Measurements from ENCODE around the gene PROZ.
"Not testable (repeated sequence)": the region's sequence is repeated elsewhere in the genome, so short reads cannot be mapped to it uniquely, and the experiment has no call there.

Gene PROZ

DNA sequence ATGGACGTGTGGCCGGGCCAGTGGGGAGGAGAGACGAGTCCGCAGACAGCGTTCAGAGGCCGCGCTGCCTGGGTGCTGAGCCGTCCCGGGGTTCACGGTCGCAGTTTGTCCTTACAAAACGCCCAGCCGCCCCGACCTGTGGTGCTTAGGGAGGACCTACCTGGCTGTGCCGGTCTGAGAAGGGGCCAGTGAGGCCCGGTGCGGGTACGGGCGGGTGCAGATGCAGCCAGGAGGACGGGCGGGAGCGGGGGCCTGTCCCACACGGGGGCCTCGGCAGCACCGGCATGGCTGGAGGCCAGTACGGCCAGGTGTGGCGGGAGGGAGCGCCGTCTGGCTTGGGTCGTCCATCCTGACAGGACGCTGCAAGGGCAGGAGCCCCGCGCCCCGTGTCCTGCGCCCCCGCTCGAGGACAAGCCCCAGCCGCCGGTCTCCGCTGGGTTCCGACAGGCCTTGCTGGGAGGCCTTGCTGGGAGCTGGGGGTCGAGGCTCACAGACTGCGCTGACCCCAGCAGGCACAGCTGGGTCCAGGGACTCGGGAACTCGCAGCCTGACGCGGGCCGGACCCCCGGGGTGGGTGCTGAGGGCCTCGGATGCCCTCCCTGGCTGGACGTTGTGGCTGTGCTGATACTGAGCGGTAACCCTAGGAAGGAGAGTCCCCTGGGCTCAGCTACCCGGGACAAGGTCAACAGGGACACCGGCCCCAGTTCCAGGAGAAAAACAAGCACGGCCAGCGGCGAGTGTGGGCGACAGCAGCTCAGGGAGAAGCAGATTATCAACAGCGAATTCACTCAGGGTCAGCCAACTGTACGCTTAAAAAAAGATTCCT, 5.3 kb upstream of the PROZ start:
- Mint-ChIP-seq H3K27me3 (ENCODE audit: low read depth) (peaks cover 31% of the 10 kb centered on the region), H3K4me1 (ENCODE audit: low read depth) (peaks cover 15% of the 10 kb centered on the region), H3K4me3 (peak overlapping the region; percentile 84), H3K9me3 (peaks cover 25% of the 10 kb centered on the region), H3K27ac (peak overlapping the region; percentile 66), H3K36me3 (ENCODE audit: low read depth) (peaks cover 9% of the 10 kb centered on the region)
- DNase-seq (ENCODE audit: low spot score) = no peak

GRCh38 chr13:113153810-113154748, 4.4 kb upstream of the PROZ start:
- Mint-ChIP-seq H3K27me3 (ENCODE audit: low read depth) (peaks cover 31% of the 10 kb centered on the region), H3K4me3 (peak overlapping the region; percentile 76), H3K36me3 (ENCODE audit: low read depth) (peaks cover 9% of the 10 kb centered on the region), H3K9me3 (peaks cover 25% of the 10 kb centered on the region), H3K27ac (no peak overlapping the region), H3K4me1 (ENCODE audit: low read depth) (peaks cover 17% of the 10 kb centered on the region)
- DNase-seq (ENCODE audit: low spot score) = peak; percentile 40

- DNase-seq (ENCODE audit: low spot score) = no peak
- Mint-ChIP-seq H3K27me3 (ENCODE audit: low read depth) (peaks cover 33% of the 10 kb centered on the region), H3K4me3 (peak overlapping the region; percentile 42), H3K27ac (no peak overlapping the region), H3K36me3 (ENCODE audit: low read depth) (peaks cover 9% of the 10 kb centered on the region), H3K9me3 (peaks cover 25% of the 10 kb centered on the region), H3K4me1 (ENCODE audit: low read depth) (peaks cover 17% of the 10 kb centered on the region)
Observed at GRCh38 chr13:113155201-113155600, 3.2 kb upstream of the PROZ start.

GRCh38 chr13:113155982-113156655, 2.3 kb upstream of the PROZ start:
- no peak for DNase-seq (ENCODE audit: low spot score)
- H3K9me3 Mint-ChIP-seq = peaks cover 25% of the 10 kb centered on the region
- no peak overlapping the region for H3K27ac Mint-ChIP-seq
- H3K27me3 Mint-ChIP-seq (ENCODE audit: low read depth) = peaks cover 31% of the 10 kb centered on the region
- peaks cover 18% of the 10 kb centered on the region for H3K4me1 Mint-ChIP-seq (ENCODE audit: low read depth)
- no peak overlapping the region for H3K4me3 Mint-ChIP-seq
- peaks cover 9% of the 10 kb centered on the region for H3K36me3 Mint-ChIP-seq (ENCODE audit: low read depth)

DNA sequence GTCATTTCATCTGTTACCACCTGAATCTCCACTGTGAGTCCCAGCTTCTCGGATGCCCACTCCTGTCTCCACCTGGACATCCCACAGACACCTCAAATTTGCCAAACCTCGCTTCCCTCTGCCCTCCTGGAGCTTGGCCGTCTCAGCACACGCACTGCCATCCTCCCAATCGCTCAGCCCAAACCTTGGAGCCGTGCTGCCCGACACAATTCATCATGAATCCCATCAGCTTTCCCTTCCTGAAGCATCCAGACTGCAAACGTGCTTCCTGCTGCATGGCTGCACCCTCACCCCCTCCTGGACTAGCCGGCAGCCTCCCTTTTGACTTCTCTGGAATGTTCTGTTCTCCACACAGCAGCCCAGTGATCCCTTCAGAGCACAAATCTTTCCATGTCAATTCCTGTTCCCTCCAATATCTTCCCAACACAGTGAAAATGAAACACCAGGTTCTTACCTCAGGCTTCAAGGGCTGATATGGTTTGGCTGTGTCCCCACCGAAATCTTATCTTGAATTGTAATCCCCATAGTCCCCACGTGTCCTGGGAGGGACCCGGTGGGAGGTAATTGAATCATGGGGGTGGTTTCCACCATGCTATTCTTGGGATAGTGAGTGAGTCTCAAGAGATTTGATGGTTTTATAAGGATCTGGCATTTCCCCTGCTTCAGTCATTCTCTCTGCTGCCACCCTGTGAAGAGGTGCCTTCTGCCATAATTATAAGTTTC, 1.1 kb upstream of the PROZ start:
- no peak for DNase-seq (ENCODE audit: low spot score)
- H3K4me3 Mint-ChIP-seq = no peak overlapping the region
- peaks cover 23% of the 10 kb centered on the region for H3K27me3 Mint-ChIP-seq (ENCODE audit: low read depth)
- H3K4me1 Mint-ChIP-seq (ENCODE audit: low read depth) = peaks cover 17% of the 10 kb centered on the region
- H3K27ac Mint-ChIP-seq = no peak overlapping the region
- peaks cover 25% of the 10 kb centered on the region for H3K9me3 Mint-ChIP-seq
- H3K36me3 Mint-ChIP-seq (ENCODE audit: low read depth) = peaks cover 9% of the 10 kb centered on the region

DNA sequence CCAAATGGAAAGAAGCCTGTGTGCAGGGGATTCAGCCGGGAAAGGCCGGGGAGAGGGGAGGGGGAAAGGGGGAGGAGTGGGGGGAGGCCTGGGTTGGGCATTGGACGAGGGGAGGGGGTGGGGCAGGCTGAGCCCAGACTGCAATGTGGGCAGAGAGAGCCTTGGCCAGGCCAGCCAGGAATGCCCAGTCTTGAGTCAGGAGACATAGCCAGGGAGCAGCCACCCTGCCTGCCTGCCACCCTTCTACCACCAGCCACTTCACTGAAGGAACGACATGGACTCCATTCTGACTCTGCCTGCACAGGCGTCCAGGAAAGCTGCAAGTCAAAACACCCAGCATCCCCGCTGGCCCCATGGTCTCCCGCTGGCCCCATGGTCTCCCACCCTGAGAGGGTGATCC, 498 bp downstream of the PROZ start:
- H3K4me3 Mint-ChIP-seq = no peak overlapping the region
- peaks cover 19% of the 10 kb centered on the region for H3K4me1 Mint-ChIP-seq (ENCODE audit: low read depth)
- H3K27ac Mint-ChIP-seq = no peak overlapping the region
- peaks cover 25% of the 10 kb centered on the region for H3K9me3 Mint-ChIP-seq
- H3K36me3 Mint-ChIP-seq (ENCODE audit: low read depth) = peaks cover 6% of the 10 kb centered on the region
- no peak for DNase-seq (ENCODE audit: low spot score)
- peaks cover 16% of the 10 kb centered on the region for H3K27me3 Mint-ChIP-seq (ENCODE audit: low read depth)

DNA sequence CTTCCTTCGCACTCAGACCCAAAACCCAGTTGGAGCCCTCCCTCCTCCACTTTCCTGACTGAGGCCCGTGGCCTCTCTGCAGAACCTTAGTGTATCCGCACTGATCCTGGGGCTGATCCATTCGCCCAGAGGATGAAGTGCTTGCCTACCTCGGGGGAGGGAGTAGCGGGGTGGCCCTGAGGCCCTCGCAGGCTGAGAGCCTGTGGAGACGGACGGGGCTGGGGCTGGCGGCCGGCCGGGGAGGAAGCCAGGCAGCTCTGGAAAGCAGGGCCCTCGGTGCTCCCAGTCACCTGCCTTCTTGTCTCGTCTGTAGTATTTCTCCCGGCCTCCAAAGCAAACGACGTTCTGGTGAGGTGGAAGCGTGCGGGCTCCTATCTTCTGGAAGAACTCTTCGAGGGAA, 1.3 kb downstream of the PROZ start:
- Mint-ChIP-seq H3K27me3 (ENCODE audit: low read depth) (peaks cover 16% of the 10 kb centered on the region), H3K4me1 (ENCODE audit: low read depth) (peaks cover 20% of the 10 kb centered on the region), H3K9me3 (peaks cover 25% of the 10 kb centered on the region), H3K4me3 (no peak overlapping the region), H3K36me3 (ENCODE audit: low read depth) (peaks cover 6% of the 10 kb centered on the region), H3K27ac (no peak overlapping the region)
- no peak for DNase-seq (ENCODE audit: low spot score)

DNA sequence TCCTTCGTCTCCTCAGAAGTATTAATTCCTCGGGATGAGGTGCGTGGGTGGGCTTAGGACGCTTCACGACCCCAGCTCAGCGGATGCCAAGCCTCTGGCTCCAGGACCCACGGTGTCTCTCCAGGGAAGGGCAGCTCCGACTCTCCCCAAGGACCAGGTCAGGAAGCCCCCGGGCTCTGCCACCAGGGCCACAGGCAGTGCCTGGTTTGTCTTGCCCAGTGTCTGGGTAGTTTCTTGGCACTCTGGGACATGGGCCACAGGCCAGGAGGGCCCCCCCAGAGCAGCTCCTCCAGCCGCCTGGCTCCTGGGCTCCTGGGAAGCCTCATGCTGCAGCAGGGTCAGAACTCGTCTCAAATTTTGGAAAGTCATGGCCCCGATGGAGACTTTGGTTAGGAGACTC, 2.5 kb downstream of the PROZ start:
- no peak for DNase-seq (ENCODE audit: low spot score)
- Mint-ChIP-seq H3K36me3 (ENCODE audit: low read depth) (peaks cover 2% of the 10 kb centered on the region), H3K4me3 (peak overlapping the region; percentile 73), H3K9me3 (peaks cover 14% of the 10 kb centered on the region), H3K27me3 (ENCODE audit: low read depth) (peaks cover 12% of the 10 kb centered on the region), H3K4me1 (ENCODE audit: low read depth) (peaks cover 19% of the 10 kb centered on the region), H3K27ac (peak overlapping the region; percentile 88)

DNA sequence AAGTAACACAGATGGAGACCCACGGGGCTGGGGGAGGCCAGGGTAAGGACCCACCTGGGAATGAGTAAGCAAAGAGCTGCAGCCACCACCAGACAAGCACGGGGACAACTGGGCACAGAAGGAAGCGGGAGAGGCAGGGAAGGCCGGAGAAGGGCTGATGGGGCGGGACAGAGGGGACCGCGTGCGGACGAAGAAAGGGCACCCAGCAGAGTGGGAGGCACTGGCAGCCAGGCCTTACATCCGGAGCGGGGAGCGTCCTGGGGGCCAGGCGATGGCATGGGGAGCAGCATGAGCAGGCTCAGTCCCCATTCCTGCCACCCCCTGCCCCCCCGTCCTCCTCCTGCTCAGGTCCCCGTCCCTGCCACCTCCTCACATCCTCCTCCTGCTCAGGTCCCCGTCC, 3.0 kb downstream of the PROZ start:
- Mint-ChIP-seq H3K4me1 (ENCODE audit: low read depth) (peaks cover 19% of the 10 kb centered on the region), H3K4me3 (peak overlapping the region; percentile 73), H3K36me3 (ENCODE audit: low read depth) (peaks cover 2% of the 10 kb centered on the region), H3K9me3 (peaks cover 11% of the 10 kb centered on the region), H3K27ac (peak overlapping the region; percentile 88), H3K27me3 (ENCODE audit: low read depth) (peaks cover 12% of the 10 kb centered on the region)
- no peak for DNase-seq (ENCODE audit: low spot score)

- Mint-ChIP-seq H3K4me1 (ENCODE audit: low read depth) (peaks cover 19% of the 10 kb centered on the region), H3K27me3 (ENCODE audit: low read depth) (peaks cover 10% of the 10 kb centered on the region)
- not testable (repeated sequence) for DNase-seq (ENCODE audit: low spot score); H3K27ac Mint-ChIP-seq; H3K4me3 Mint-ChIP-seq; H3K9me3 Mint-ChIP-seq; H3K36me3 Mint-ChIP-seq (ENCODE audit: low read depth)
Observed at GRCh38 chr13:113161975-113162374, 3.5 kb downstream of the PROZ start.

GRCh38 chr13:113162783-113163685, 4.6 kb downstream of the PROZ start:
- Mint-ChIP-seq H3K4me1 (ENCODE audit: low read depth) (peaks cover 17% of the 10 kb centered on the region), H3K4me3 (peak overlapping the region; percentile 41), H3K36me3 (ENCODE audit: low read depth) (peaks cover 4% of the 10 kb centered on the region), H3K9me3 (no peaks in the 10 kb centered on the region), H3K27me3 (ENCODE audit: low read depth) (peaks cover 2% of the 10 kb centered on the region), H3K27ac (peak overlapping the region; percentile 55)
- DNase-seq (ENCODE audit: low spot score) = no peak

DNA sequence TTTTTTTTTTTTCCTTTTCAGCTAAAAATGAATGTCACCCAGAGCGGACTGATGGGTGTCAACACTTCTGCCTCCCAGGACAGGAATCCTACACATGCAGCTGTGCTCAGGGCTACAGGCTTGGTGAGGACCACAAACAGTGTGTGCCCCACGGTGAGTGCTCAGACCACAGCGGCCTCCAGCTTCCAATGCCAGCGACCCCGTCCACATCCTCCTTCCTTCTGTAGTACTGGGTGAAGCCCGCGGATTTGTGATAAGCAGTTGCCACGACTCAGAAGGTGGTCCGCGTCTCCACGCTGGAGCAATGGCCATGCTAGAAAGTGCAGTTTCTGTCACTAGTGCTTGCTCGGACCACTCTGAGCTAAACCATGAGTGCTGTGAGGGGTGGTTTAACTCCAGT, 6.0 kb downstream of the PROZ start:
- Mint-ChIP-seq H3K27ac (no peak overlapping the region), H3K36me3 (ENCODE audit: low read depth) (peaks cover 11% of the 10 kb centered on the region), H3K27me3 (ENCODE audit: low read depth) (peaks cover 2% of the 10 kb centered on the region), H3K4me3 (no peak overlapping the region), H3K9me3 (no peaks in the 10 kb centered on the region), H3K4me1 (ENCODE audit: low read depth) (peaks cover 15% of the 10 kb centered on the region)
- no peak for DNase-seq (ENCODE audit: low spot score)
